Renal cortical epithelial cell (primary cell): ENCODE measurements around the gene SH3BP5L. TPM values are rescaled to one million over a fixed set of nuclear protein-coding genes. Genes with fewer than 3 reads are reported as not detected.
"Not testable (repeated sequence)": the region's sequence is repeated elsewhere in the genome, so short reads cannot be mapped to it uniquely, and the experiment has no call there.

ENCODE experiments used
- DNase-seq: peaks from one replicate; pipeline ENCODE4 v3.0.0-alpha.2; 2011; ENCODE audit warnings: low read depth
- total RNA-seq: library from RNA; depleted of rRNA; stranded (reverse); fragments of >200 nt; gene quantifications from 2 replicates; pipeline ENCODE4 v1.2.3, GENCODE V29; 2014

The SH3BP5L gene
- total RNA-seq, 1 donor from 2014 or later, result 42.8 TPM

DNA sequence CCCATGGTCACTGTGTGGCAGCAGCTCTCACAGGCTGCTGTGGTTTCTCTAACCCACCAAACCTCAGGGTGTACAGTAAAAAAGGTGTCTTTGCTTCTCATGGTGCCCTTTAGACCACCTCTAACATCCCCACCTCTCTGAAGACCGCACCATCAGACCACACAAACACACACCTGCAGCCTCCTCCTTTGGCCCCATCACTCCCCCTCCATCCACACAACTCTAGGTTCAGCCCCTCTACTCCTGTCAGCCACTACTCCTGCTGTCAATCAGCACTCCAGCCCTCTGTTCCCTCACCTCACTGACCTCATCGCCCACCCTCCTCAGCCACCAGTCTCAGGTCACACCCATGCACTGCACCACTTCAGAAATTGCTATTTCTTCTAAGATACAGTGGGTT is 25.7 kb upstream of the SH3BP5L start:
- DNase-seq, result no peak

DNA sequence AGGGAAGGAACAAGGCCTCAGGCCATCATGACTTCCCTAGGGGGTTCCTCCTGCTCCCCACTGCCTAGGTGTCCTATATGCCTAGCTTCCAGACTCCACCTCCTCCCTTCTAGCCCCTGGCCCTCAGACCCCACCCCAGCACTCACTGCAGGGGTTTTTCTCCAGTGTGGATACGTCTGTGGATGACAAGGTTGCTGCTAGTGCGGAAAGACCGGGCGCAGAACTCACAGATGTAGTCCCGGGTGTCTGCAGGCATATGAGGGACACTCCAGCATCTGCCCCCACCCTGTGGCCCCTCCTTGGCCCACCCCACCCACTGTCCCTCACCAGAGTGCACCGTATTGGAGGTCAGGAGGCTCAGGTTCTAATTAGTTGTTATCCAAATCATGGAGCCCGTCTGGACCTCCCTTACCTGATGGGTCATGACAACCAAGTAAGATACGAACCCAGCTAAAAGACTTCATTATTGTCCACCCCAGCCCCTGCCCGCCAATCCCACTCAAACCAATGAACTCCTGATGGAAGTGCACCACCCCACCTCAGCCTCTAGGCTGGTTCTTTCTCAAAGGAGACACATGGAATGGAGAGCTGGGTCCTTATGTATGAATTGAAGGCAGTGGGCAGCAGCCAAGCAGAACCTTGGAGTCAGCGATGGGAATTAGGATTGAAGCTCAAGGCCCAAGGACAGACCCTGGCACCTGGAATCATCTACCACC is 25.0 kb upstream of the SH3BP5L start:
- DNase-seq, result no peak

GRCh38 chr1:248850124-248850523 is 24.4 kb upstream of the SH3BP5L start:
- no peak for DNase-seq

GRCh38 chr1:248849637-248850036 is 23.9 kb upstream of the SH3BP5L start:
- no peak for DNase-seq

DNA sequence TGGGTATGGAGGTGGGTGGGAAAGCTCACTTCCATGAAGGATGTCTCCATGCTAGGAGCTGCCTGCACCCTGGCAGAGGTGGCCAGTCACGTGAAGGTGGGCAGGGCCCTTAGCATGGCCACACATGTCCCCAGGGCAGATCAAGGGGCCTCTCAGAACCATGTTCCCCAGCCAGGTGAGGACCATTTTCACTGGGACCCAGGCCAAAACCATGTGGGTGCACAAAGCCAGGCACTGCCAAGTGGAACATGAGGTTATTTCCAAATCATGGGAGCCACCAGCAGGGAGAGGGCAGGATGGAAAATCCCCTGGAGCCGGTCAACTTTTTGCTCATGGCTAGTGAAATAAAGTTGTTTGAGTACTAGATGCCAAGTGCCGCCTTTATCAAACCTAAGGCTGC is 23.4 kb upstream of the SH3BP5L start:
- DNase-seq, result no peak

DNA sequence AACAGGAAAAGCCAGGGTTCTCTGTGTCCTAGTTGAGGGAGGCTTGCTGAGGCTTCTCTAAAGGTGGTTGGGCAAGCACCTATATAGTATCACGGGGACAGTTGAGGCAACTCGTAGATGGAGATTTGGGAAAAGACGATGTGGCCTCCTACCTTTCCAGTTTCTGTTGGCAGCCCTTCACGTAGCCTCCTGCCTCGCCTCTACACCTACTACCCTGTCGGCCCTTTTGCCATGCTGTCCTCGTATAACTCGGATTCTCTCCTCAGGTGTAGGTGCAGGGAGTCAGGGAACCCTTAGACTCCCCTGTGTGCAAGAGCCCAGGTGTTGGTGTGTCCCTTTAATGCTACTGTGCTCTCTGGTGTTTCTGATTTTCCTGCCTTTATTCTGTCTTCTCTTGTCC is 22.9 kb upstream of the SH3BP5L start:
- no peak for DNase-seq

DNA sequence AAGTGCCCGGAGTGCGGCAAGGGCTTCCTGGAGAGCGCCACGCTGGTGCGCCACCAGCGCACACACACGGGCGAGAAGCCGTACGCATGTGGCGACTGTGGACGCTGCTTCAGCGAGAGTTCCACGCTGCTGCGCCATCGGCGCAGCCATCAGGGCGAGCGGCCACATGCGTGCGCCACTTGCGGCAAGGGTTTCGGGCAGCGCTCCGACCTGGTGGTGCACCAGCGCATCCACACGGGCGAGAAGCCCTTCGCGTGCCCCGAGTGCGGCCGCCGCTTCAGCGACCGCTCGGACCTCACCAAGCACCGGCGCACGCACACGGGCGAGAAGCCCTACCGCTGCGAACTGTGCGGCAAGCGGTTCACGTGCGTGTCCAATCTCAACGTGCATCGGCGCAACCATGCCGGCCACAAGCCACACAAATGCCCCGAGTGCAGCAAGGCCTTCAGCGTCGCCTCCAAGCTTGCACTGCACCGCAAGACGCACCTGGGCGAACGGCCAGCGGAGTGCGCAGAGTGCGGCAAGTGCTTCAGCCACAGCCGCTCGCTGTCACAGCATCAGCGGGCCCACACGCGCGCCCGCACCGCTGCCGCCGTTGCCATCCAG is 22.3 kb upstream of the SH3BP5L start:
- no peak for DNase-seq

DNA sequence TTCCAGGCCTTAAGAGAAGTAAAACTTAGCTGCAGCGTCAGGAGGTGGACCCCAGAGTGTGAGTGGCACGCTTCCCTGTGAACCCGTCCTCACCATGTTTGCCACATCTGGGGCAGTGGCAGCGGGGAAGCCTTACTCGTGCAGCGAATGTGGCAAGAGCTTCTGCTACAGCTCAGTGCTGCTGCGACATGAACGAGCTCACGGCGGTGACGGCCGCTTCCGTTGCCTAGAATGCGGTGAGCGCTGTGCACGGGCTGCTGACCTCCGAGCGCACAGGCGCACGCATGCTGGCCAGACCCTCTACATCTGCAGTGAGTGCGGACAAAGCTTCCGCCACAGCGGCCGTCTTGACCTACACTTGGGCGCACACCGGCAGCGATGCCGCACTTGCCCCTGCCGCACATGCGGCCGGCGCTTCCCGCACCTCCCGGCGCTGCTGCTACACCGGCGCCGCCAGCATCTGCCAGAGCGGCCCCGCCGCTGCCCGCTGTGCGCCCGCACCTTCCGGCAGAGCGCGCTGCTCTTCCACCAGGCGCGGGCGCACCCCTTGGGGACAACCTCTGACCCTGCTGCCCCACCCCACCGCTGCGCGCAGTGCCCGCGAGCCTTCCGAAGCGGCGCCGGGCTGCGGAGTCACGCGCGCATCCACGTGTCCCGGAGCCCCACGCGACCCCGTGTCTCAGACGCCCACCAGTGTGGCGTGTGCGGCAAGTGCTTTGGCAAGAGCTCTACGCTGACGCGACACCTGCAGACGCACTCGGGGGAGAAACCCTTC is 21.7 kb upstream of the SH3BP5L start:
- no peak for DNase-seq

- no peak for DNase-seq
These were observed 18.8 kb upstream of the SH3BP5L start for GRCh38 chr1:248844526-248844925.

DNA sequence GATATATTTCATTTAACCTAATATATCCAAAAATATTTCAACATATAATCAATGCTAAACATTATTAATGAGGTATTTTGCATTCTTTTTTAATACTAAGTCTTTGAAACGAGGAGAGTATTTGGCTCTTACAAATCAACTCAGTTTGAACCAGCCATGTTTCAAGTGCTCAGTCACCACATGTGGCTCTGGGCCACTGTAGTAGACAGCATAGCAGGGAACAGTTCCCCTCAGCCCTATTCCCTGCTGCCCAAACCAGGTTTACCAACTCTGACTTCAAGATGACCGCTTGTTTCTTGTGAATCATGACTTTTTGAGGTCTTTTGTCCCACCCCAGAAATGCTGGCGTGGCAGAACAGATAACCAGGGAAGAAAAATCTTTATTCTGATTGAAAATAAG is 18.0 kb upstream of the SH3BP5L start:
- DNase-seq, result no peak

GRCh38 chr1:248842781-248843331 is 17.1 kb upstream of the SH3BP5L start:
- DNase-seq, result no peak

DNA sequence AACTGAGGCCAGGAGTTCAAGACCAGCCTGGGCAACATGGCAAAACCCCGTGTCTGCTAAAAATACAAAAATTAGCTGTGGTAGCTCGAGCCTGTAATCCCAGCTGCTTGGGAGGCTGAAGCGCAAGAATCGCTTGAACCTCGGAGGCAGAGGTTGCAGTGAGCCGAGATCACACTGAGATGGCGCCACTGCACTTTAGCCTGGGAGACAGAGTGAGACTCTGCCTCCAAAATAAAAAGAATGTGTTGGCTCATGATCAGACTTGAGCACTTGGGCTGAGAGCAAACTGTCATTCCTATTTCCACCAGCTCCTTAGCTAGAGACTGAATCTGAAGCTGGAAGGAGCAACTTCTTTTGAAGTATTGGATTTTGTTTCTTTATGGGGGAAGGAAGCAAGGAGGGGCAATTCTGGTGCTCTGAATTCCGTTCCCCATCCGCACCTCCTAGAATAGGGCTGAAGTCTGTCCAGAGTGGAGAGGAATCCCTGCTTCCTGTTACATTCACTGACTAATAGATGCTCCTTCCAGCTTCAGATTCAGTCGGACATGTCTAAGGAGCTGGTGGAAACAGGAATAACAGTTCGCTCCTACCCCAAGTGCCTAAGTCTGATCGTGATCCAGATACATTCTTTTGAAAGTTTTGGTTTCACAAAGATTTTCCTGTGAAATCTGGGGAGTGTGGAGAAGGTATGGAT is 16.1 kb upstream of the SH3BP5L start:
- peak; percentile 44 for DNase-seq

DNA sequence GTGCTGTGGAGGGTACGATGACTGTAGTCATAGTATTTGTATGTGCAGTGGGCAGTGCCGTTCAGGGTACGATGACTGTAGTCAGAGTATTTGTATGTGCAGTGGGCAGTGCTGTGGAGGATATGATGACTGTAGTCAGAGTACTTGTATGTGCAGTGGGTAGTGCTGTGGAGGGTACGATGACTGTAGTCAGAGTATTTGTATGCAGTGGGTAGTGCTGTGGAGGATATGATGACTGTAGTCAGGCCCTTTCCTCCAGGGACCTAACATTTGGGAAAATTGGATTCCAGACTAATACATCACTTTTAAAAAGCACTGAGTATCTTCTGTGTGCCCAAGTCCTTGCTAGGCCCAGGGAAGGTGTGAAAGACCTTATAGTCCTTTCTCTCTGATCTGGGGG is 15.2 kb upstream of the SH3BP5L start:
- DNase-seq, result no peak

GRCh38 chr1:248839168-248839555 is 13.4 kb upstream of the SH3BP5L start:
- no peak for DNase-seq

- peak; percentile 82 for DNase-seq
These were observed 12.8 kb upstream of the SH3BP5L start for GRCh38 chr1:248838357-248839167.

DNA sequence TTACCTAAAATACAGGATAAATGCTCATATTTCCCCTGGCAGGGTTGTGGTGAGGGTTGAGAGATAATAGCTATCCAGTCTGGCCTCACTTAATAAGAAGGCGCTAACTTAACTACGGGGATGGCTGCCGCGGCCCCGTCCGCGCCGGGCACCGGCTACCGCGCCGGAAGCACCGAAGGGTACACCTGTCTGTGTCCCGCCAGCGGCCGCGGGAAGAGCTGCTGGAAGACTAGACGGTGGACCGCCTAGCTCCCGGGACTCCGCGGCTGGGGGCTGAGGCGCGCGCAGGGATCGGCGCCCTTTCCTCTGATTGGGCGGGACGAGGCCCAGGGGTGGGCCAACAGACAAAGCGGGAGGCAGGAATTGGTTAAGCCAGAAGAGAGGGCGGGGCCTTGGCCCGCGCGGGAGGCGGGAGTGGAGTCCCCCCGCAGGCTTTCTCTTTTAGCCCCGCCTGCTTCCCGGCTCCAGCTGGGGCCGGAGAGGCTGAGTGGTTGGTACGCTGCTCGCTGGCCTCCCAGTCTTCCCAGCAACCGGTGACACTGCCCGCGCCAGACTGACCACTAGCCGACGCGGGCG is 12.2 kb upstream of the SH3BP5L start, which contains the start of gene ZNF672:
ZNF672 (plus strand) TSS at position 444 of the 576 bp plus-strand sequence. CDS start 9,051 bp downstream, outside the sequence.
- peak; percentile 92 for DNase-seq

DNA sequence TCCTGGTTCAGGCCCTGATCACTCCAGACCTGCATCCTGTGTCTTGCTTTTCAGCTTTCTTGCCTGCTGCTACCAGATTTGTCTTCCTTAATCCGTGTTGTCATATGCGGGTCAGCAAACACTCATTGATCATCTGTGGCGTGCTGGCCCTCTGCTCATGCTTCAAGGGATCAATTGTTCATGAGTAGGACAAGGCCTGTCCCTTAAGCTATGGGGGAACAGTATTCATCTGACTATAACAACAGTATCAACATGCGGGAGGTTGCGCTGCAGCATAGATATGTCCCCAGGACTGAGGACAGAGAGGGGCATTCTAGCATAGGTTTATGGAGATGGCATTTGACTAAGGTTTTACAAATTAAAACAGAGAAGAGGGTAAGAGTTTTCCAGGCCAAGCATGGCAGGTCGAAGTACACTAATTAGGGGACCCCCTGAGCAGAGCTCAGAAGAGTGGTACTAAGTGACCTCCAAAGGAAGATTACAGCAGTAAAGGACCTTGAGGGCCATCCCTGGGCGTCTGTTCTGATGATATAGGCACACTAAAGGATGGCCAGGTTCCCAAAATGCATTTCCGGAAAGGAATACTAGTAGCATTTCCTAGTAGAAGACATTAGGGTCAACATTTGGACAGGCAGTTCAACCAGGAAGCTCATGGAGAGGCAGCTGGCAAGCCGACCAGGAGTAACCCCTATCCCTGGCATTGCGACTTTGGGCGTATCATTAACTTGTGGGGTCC is 11.5 kb upstream of the SH3BP5L start:
- no peak for DNase-seq

DNA sequence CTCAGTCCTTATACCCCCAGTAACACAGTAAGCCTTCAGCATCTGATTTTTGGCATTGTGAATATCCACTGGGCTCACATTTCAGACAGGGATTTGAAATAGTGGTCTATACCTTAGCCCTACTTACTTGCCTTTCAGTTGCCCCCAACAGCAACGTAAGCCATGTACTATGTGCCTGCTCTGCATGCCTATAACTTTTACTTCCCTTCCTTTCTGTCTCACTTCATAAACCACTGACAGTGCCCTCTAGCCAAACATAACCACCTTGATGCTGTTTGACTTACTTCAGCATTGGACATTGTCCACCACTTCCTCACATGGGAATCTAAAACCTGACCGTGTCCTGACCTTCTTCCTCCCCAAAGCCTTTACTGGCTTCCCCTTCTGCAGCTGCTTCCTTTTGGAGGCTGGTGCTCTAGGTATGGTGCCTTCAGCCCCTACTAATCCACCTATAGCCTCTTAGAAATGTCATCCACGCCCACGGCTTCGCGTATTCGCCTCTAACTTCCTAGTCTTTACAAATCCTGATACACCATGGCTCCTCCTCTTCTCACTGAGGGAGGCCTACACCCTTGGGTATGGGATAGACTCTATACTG is 8.7 kb upstream of the SH3BP5L start:
- DNase-seq, result no peak

- DNase-seq, result no peak
These were observed 6.1 kb upstream of the SH3BP5L start for GRCh38 chr1:248831842-248832241.

GRCh38 chr1:248830718-248831017 is 5.0 kb upstream of the SH3BP5L start:
- DNase-seq, result not testable (repeated sequence)
